B cell (primary cell): ENCODE data around the gene CTNNA3.

Source experiments
- CTCF ChIP-seq: fragments of 200-600 bp; IDR thresholded peaks from one replicate; pipeline ENCODE4 v1.8.0; 2022; ENCODE audit warnings: antibody characterized with exemption, mild to moderate bottlenecking
- EZH2 ChIP-seq: IDR thresholded peaks from 2 replicates; pipeline ENCODE4 v1.6.1; 2012; ENCODE audit warnings: borderline replicate concordance, low read depth, mild to moderate bottlenecking, moderate library complexity, low read length; ENCODE audit not compliant: insufficient read depth, poor library complexity, severe bottlenecking

DNA sequence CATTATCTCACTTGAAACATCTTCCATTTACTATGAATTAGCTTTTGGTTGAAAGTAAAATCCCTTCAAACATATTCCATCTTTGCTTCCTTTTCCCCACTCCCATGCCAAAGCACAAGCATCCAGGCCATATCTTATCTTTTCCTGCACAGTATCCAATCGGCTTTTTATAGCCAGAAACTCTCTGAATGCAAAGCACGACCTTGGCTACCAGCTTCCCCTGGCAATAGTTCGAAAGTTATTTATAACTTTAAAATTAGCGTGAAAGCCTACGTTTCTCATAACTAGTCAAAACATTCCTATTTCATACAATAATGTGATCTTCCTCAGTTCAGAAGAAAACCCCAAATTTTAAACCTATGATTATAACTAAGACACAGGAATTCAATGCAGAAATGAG lies 440 bp downstream of the CTNNA3 start:
- TF ChIP-seq CTCF: no peak
- no peak for TF ChIP-seq EZH2
